Measurements from ENCODE around the gene BABAM2. TPM values are rescaled to one million over a fixed set of nuclear protein-coding genes. Genes with fewer than 3 reads are reported as not detected.

Gene BABAM2
- total and polyA plus RNA-seq, 2 of the 4 experiments (the other 2 are of a cell fraction), result 20.9 to 23.1 TPM

DNA sequence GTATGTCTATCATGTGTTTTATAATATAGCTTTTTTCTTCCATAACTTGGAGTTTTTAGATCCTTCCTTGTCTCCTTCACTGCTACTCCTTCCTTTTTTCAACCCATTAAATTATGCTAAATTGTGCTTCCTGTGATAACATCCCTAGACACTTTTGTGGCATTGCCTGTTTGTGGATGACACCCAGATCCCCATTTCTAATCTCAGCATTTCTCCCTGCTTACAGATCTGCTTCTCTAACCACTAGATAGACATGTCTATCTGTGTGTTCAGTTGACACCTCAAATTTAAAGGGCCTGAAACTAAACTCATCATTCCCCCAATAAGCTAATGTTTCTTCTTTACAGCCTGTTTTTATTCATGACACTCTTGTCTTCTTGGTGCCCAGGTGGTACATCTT lies 244.8 kb downstream of the BABAM2 start:
- H4K8ac ChIP-seq (ENCODE audit: low read depth in 2 of 2, low read length in 2 of 2), result no peak overlapping the region
- H3K4ac ChIP-seq (ENCODE audit: low read depth, low read length), result no peak overlapping the region
- no peak overlapping the region for H3K23ac ChIP-seq (ENCODE audit: low read depth, low read length)
- H3K27ac ChIP-seq (ENCODE audit: insufficient read depth, low read length), result no peak overlapping the region
- H4K5ac ChIP-seq (ENCODE audit: low read depth, low read length), result no peak overlapping the region
- no peaks in the 10 kb centered on the region for H3K36me3 ChIP-seq (ENCODE audit: control insufficient read depth, insufficient read depth, low read length)
- BruUV-seq (replicated peaks), result no TSS peak
- CTCF ChIA-PET, result interaction anchor here (0.8 kb wide), 1 partner anchor 33 kb away, joined by 3 read pairs; no protein-coding TSS in a partner anchor
- H3K4me3 ChIP-seq (ENCODE audit: insufficient read depth, low read depth, low read length), result no peak overlapping the region
- no peak overlapping the region for H3K18ac ChIP-seq (ENCODE audit: low read depth, low read length)
- no peak overlapping the region for H4K91ac ChIP-seq (ENCODE audit: insufficient read depth, low read depth, low read length)
- H3K56ac ChIP-seq (ENCODE audit: extremely low read depth, insufficient read depth, low read length), result no peak overlapping the region
- H4K20me1 ChIP-seq (ENCODE audit: insufficient read depth, low read length), result no peaks in the 10 kb centered on the region
- no peak overlapping the region for H2BK15ac ChIP-seq (ENCODE audit: low read depth, low read length)
- ATAC-seq (ENCODE audit: low read depth), result no peak
- dilution Hi-C loops (cut with HindIII; ENCODE audit: low sequenced_read_pairs, unreplicated experiment), result no loop called here
- peaks cover 2% of the 10 kb centered on the region; the same call in 1 of the 2 replicates for H3K4me1 ChIP-seq (ENCODE audit: control insufficient read depth, insufficient read depth, low read length)
- DNase-seq, result no peak
- no peak overlapping the region for H2AK9ac ChIP-seq (replicated peaks; ENCODE audit: low read depth, low read length, poor library complexity)
- no peak overlapping the region; the same call in 1 of the 2 replicates for H2AK5ac ChIP-seq (ENCODE audit: low read depth, low read length)
- H3K9me1 ChIP-seq (ENCODE audit: insufficient read depth, low read length), result peaks cover 9% of the 10 kb centered on the region; the same call in 1 of the 2 replicates
- H3K14ac ChIP-seq (replicated peaks; ENCODE audit: low read depth, low read length), result no peak overlapping the region
- no peaks in the 10 kb centered on the region for H3K27me3 ChIP-seq (ENCODE audit: control insufficient read depth, insufficient read depth, low read length)
- POLR2A ChIA-PET (ENCODE audit: unreplicated experiment), result no interaction called here
- TF ChIP-seq, protein P1, sequence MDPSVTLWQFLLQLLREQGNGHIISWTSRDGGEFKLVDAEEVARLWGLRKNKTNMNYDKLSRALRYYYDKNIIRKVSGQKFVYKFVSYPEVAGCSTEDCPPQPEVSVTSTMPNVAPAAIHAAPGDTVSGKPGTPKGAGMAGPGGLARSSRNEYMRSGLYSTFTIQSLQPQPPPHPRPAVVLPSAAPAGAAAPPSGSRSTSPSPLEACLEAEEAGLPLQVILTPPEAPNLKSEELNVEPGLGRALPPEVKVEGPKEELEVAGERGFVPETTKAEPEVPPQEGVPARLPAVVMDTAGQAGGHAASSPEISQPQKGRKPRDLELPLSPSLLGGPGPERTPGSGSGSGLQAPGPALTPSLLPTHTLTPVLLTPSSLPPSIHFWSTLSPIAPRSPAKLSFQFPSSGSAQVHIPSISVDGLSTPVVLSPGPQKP (IDR thresholded peaks at IDR 0.05; ENCODE audit: borderline replicate concordance, low read depth, low read length), result no peak
- TF ChIP-seq, protein P2, sequence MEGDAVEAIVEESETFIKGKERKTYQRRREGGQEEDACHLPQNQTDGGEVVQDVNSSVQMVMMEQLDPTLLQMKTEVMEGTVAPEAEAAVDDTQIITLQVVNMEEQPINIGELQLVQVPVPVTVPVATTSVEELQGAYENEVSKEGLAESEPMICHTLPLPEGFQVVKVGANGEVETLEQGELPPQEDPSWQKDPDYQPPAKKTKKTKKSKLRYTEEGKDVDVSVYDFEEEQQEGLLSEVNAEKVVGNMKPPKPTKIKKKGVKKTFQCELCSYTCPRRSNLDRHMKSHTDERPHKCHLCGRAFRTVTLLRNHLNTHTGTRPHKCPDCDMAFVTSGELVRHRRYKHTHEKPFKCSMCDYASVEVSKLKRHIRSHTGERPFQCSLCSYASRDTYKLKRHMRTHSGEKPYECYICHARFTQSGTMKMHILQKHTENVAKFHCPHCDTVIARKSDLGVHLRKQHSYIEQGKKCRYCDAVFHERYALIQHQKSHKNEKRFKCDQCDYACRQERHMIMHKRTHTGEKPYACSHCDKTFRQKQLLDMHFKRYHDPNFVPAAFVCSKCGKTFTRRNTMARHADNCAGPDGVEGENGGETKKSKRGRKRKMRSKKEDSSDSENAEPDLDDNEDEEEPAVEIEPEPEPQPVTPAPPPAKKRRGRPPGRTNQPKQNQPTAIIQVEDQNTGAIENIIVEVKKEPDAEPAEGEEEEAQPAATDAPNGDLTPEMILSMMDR (conservative IDR thresholded peaks at IDR 0.05; ENCODE audit: low read depth, low read length), result no peak
- TF ChIP-seq MXI1 (IDR thresholded peaks at IDR 0.05; ENCODE audit: borderline replicate concordance, low read depth, low read length), result no peak
- in situ Hi-C loops (cut with MboI; ENCODE audit: low sequenced_read_pairs), result no loop called here
- intact Hi-C loops (cut with micrococcal nuclease), result no loop called here
- no peaks in the 10 kb centered on the region for H3K9me3 ChIP-seq (ENCODE audit: control insufficient read depth, insufficient read depth, low read length)
- peaks cover 0 to 5% of the 10 kb centered on the region in 2 experiments; a peak in 1 of 4 replicates for H3K79me1 ChIP-seq (ENCODE audit: low read depth in 1 of 2, low read length in 2 of 2)
- no peak overlapping the region; the same call in 1 of the 2 replicates for H2BK20ac ChIP-seq (ENCODE audit: low read depth, low read length)
- H3K4me2 ChIP-seq (ENCODE audit: low read depth, low read length), result no peak overlapping the region
- H2BK120ac ChIP-seq (ENCODE audit: low read depth, low read length), result no peak overlapping the region
- no peak overlapping the region for H2BK5ac ChIP-seq (ENCODE audit: low read depth, low read length, poor library complexity, severe bottlenecking)
- no peak overlapping the region for H2AFZ ChIP-seq (replicated peaks; ENCODE audit: low read length, poor library complexity)
- H3K9ac ChIP-seq (ENCODE audit: low read depth, low read length), result no peak overlapping the region
